ENCODE data around the gene ITGA2B. TPM values are rescaled to one million over a fixed set of nuclear protein-coding genes. Genes with fewer than 3 reads are reported as not detected.
"Not testable (repeated sequence)": the region's sequence is repeated elsewhere in the genome, so short reads cannot be mapped to it uniquely, and the experiment has no call there.

ITGA2B gene
- total and polyA plus RNA-seq, 2 of the 4 experiments (the other 2 are of a cell fraction): under 0.01 to 0.26 TPM

GRCh38 chr17:44340553-44340952 is 48.9 kb downstream of the ITGA2B start:
- H3K14ac ChIP-seq (replicated peaks; ENCODE audit: low read depth, low read length); H3K9me3 ChIP-seq (ENCODE audit: control insufficient read depth, insufficient read depth, low read length); H2BK20ac ChIP-seq (ENCODE audit: low read depth, low read length); BruUV-seq (replicated peaks); intact Hi-C loops (cut with micrococcal nuclease); CTCF ChIA-PET; H3K9me1 ChIP-seq (ENCODE audit: insufficient read depth, low read length); H3K4me3 ChIP-seq (ENCODE audit: insufficient read depth, low read depth, low read length); H4K8ac ChIP-seq (ENCODE audit: low read depth in 2 of 2, low read length in 2 of 2); H4K20me1 ChIP-seq (ENCODE audit: insufficient read depth, low read length); dilution Hi-C loops (cut with HindIII; ENCODE audit: low sequenced_read_pairs, unreplicated experiment); H3K18ac ChIP-seq (ENCODE audit: low read depth, low read length); H3K4me2 ChIP-seq (ENCODE audit: low read depth, low read length); H3K36me3 ChIP-seq (ENCODE audit: control insufficient read depth, insufficient read depth, low read length); H2AK5ac ChIP-seq (ENCODE audit: low read depth, low read length); H2AFZ ChIP-seq (replicated peaks; ENCODE audit: low read length, poor library complexity); H3K9ac ChIP-seq (ENCODE audit: low read depth, low read length); H2BK120ac ChIP-seq (ENCODE audit: low read depth, low read length); H3K56ac ChIP-seq (ENCODE audit: extremely low read depth, insufficient read depth, low read length); H4K91ac ChIP-seq (ENCODE audit: insufficient read depth, low read depth, low read length); H3K23ac ChIP-seq (ENCODE audit: low read depth, low read length); POLR2A ChIA-PET (ENCODE audit: unreplicated experiment); ATAC-seq (ENCODE audit: low read depth); H2BK5ac ChIP-seq (ENCODE audit: low read depth, low read length, poor library complexity, severe bottlenecking); in situ Hi-C loops (cut with MboI; ENCODE audit: low sequenced_read_pairs); H3K4me1 ChIP-seq (ENCODE audit: control insufficient read depth, insufficient read depth, low read length); H4K5ac ChIP-seq (ENCODE audit: low read depth, low read length); H3K27me3 ChIP-seq (ENCODE audit: control insufficient read depth, insufficient read depth, low read length); H2BK15ac ChIP-seq (ENCODE audit: low read depth, low read length); H3K79me1 ChIP-seq (ENCODE audit: low read depth in 1 of 2, low read length in 2 of 2); DNase-seq; H3K27ac ChIP-seq (ENCODE audit: insufficient read depth, low read length); H2AK9ac ChIP-seq (replicated peaks; ENCODE audit: low read depth, low read length, poor library complexity); H3K4ac ChIP-seq (ENCODE audit: low read depth, low read length): not testable (repeated sequence)
- WGBS, 2 experiments (ENCODE audit: extremely low coverage in 2 of 2, insufficient read length in 1 of 2): no CpG with 5 or more reads among the region's 5 CpGs
